Measurements from ENCODE around the gene ALPP.
"Not testable (repeated sequence)": the region's sequence is repeated elsewhere in the genome, so short reads cannot be mapped to it uniquely, and the experiment has no call there.

The ALPP gene

GRCh38 chr2:232341061-232341738, 37.4 kb upstream of the ALPP start:
- no peak for DNase-seq

GRCh38 chr2:232341739-232342126, 36.8 kb upstream of the ALPP start:
- no peak for DNase-seq

GRCh38 chr2:232342635-232343565, 35.7 kb upstream of the ALPP start:
- no peak for DNase-seq

GRCh38 chr2:232343821-232344220, 34.7 kb upstream of the ALPP start:
- DNase-seq, result no peak

- DNase-seq, result no peak
Observed at GRCh38 chr2:232345251-232345650, 33.3 kb upstream of the ALPP start.

GRCh38 chr2:232347369-232347768, 31.2 kb upstream of the ALPP start:
- DNase-seq, result no peak

- DNase-seq, result no peak
Observed at GRCh38 chr2:232348936-232349335, 29.6 kb upstream of the ALPP start.

GRCh38 chr2:232349546-232349945, 29.0 kb upstream of the ALPP start:
- DNase-seq, result no peak

- DNase-seq, result no peak
Observed at GRCh38 chr2:232349946-232350635, 28.5 kb upstream of the ALPP start.

GRCh38 chr2:232350804-232351685, 27.5 kb upstream of the ALPP start:
- no peak for DNase-seq

GRCh38 chr2:232351686-232352510, 26.7 kb upstream of the ALPP start:
- no peak for DNase-seq

GRCh38 chr2:232352511-232353091, 25.9 kb upstream of the ALPP start:
- no peak for DNase-seq

- no peak for DNase-seq
Observed at GRCh38 chr2:232353096-232353495, 25.5 kb upstream of the ALPP start.

- DNase-seq, result no peak
Observed at GRCh38 chr2:232353660-232354059, 24.9 kb upstream of the ALPP start.

- DNase-seq, result no peak
Observed at GRCh38 chr2:232354069-232354468, 24.5 kb upstream of the ALPP start.

GRCh38 chr2:232361646-232362045, 16.9 kb upstream of the ALPP start:
- DNase-seq, result no peak

GRCh38 chr2:232362174-232362900, 16.2 kb upstream of the ALPP start:
- no peak for DNase-seq

GRCh38 chr2:232363064-232363783, 15.3 kb upstream of the ALPP start:
- not testable (repeated sequence) for DNase-seq

GRCh38 chr2:232363784-232364615, 14.6 kb upstream of the ALPP start:
- no peak for DNase-seq

Data from fibroblast of skin of back (primary cell).